HEK293 (cell line): ENCODE data around the gene PITHD1.

Experiments
- CTCF ChIA-PET: fragments of 350-600 bp; formaldehyde crosslinking; extraction: SDS; loops from one replicate; lab custom pipeline; 2021; ENCODE audit warnings: antibody characterized with exemption; lab: Yijun Ruan, JAX
- POLR2A ChIA-PET: fragments of 300-600 bp; formaldehyde crosslinking; extraction: SDS; loops from one replicate; lab custom pipeline; 2020; ENCODE audit warnings: antibody characterized with exemption, inconsistent platforms; lab: Yijun Ruan, JAX
- H3K27ac ChIP-seq: fragments of 200-500 bp; sonication (Bioruptor generic); 2 replicates; pipeline ENCODE4 v1.5.1; 2014; ENCODE audit warnings: low read depth, low read length, control low read depth, inconsistent platforms; ENCODE audit errors: extremely low read depth
- H3K36me3 ChIP-seq, 2 experiments: fragments of 200-500 bp in 1 of 2; sonication (Bioruptor generic) in 1 of 2; 1 replicate in 1 of 2; 2 replicates in 1 of 2; pipeline ENCODE4 v1.5.1; 2014 to 2017; ENCODE audit warnings: inconsistent platforms in 2 of 2, low read length in 2 of 2; ENCODE audit not compliant: control insufficient read depth in 2 of 2, insufficient read depth in 1 of 2
- H3K4me1 ChIP-seq: fragments of 200-500 bp; sonication (Bioruptor generic); 2 replicates; pipeline ENCODE4 v1.5.1; 2014; ENCODE audit warnings: mild to moderate bottlenecking, low read length, inconsistent platforms; ENCODE audit not compliant: control insufficient read depth, insufficient read depth
- H3K4me3 ChIP-seq: 2 replicates; pipeline ENCODE4 v1.5.1; 2011; ENCODE audit warnings: low read depth, mild to moderate bottlenecking, control low read depth, low read length, moderate library complexity
- H3K9me3 ChIP-seq: fragments of 200-500 bp; sonication (Bioruptor generic); 2 replicates; pipeline ENCODE4 v1.5.1; 2014; ENCODE audit warnings: low read depth, low read length, inconsistent platforms; ENCODE audit not compliant: control insufficient read depth, insufficient read depth
- GLIS1 ChIP-seq: fragments of 450-650 bp; formaldehyde crosslinking; IDR thresholded peaks from 2 replicates; pipeline ENCODE4 v1.5.1; 2016; ENCODE audit warnings: missing biosample characterization, missing genetic modification characterization
- IKZF3 ChIP-seq: fragments of 450-650 bp; IDR thresholded peaks from 2 replicates; pipeline ENCODE4 v1.5.0; 2018; ENCODE audit warnings: missing biosample characterization, mild to moderate bottlenecking, missing genetic modification characterization, moderate library complexity
- RBAK ChIP-seq: fragments of 450-650 bp; formaldehyde crosslinking; IDR thresholded peaks from 2 replicates; pipeline ENCODE4 v1.5.1; 2016; ENCODE audit warnings: missing biosample characterization, missing genetic modification characterization
- SP2 ChIP-seq: fragments of 450-650 bp; formaldehyde crosslinking; IDR thresholded peaks from 2 replicates; pipeline ENCODE4 v1.5.1; 2016; ENCODE audit warnings: missing biosample characterization, missing genetic modification characterization
- WT1 ChIP-seq: fragments of 450-650 bp; formaldehyde crosslinking; IDR thresholded peaks from 2 replicates; pipeline ENCODE4 v1.5.1; 2016; ENCODE audit warnings: missing biosample characterization, missing genetic modification characterization
- ZBTB10 ChIP-seq: fragments of 450-650 bp; formaldehyde crosslinking; IDR thresholded peaks from 2 replicates; pipeline ENCODE4 v1.5.1; 2016; ENCODE audit warnings: missing biosample characterization, missing genetic modification characterization
- ZBTB48 ChIP-seq: fragments of 450-650 bp; formaldehyde crosslinking; IDR thresholded peaks from 2 replicates; pipeline ENCODE4 v1.5.1; 2016; ENCODE audit warnings: missing biosample characterization, missing genetic modification characterization
- ZBTB8A ChIP-seq: fragments of 450-650 bp; formaldehyde crosslinking; IDR thresholded peaks from 2 replicates; pipeline ENCODE4 v1.5.1; 2016; ENCODE audit warnings: missing biosample characterization, missing genetic modification characterization
- ZFP3 ChIP-seq: fragments of 450-650 bp; formaldehyde crosslinking; IDR thresholded peaks from 2 replicates; pipeline ENCODE4 v1.5.1; 2016; ENCODE audit warnings: low read depth, missing biosample characterization, missing genetic modification characterization
- ZFP69B ChIP-seq: fragments of 450-650 bp; formaldehyde crosslinking; IDR thresholded peaks from 2 replicates; pipeline ENCODE4 v1.5.1; 2016; ENCODE audit warnings: missing biosample characterization, missing genetic modification characterization
- ZNF114 ChIP-seq: fragments of 450-650 bp; formaldehyde crosslinking; IDR thresholded peaks from 2 replicates; pipeline ENCODE4 v1.5.0; 2017; ENCODE audit warnings: missing biosample characterization, missing genetic modification characterization
- ZNF138 ChIP-seq: fragments of 450-650 bp; formaldehyde crosslinking; IDR thresholded peaks from 2 replicates; pipeline ENCODE4 v1.5.1; 2016; ENCODE audit warnings: missing biosample characterization, missing genetic modification characterization, borderline replicate concordance
- ZNF140 ChIP-seq: fragments of 450-650 bp; formaldehyde crosslinking; IDR thresholded peaks from 2 replicates; pipeline ENCODE4 v1.5.1; 2016; ENCODE audit warnings: missing biosample characterization, missing genetic modification characterization
- ZNF155 ChIP-seq: fragments of 450-650 bp; formaldehyde crosslinking; IDR thresholded peaks from 2 replicates; pipeline ENCODE4 v1.5.1; 2016; ENCODE audit warnings: missing biosample characterization, missing genetic modification characterization
- ZNF202 ChIP-seq: fragments of 450-650 bp; formaldehyde crosslinking; IDR thresholded peaks from 2 replicates; pipeline ENCODE4 v1.5.1; 2016; ENCODE audit warnings: missing biosample characterization, missing genetic modification characterization, borderline replicate concordance
- ZNF211 ChIP-seq: fragments of 450-650 bp; formaldehyde crosslinking; IDR thresholded peaks from 2 replicates; pipeline ENCODE4 v1.5.1; 2016; ENCODE audit warnings: low read depth, missing biosample characterization, missing genetic modification characterization
- ZNF24 ChIP-seq: fragments of 450-650 bp; formaldehyde crosslinking; IDR thresholded peaks from 2 replicates; pipeline ENCODE4 v1.5.1; 2016; ENCODE audit warnings: missing biosample characterization, missing genetic modification characterization
- ZNF280D ChIP-seq: fragments of 450-650 bp; formaldehyde crosslinking; IDR thresholded peaks from 2 replicates; pipeline ENCODE4 v1.5.1; 2016; ENCODE audit warnings: missing biosample characterization, missing genetic modification characterization
- ZNF311 ChIP-seq: fragments of 450-650 bp; formaldehyde crosslinking; IDR thresholded peaks from 2 replicates; pipeline ENCODE4 v1.5.1; 2017; ENCODE audit warnings: missing biosample characterization, missing genetic modification characterization, borderline replicate concordance
- ZNF341 ChIP-seq: fragments of 450-650 bp; formaldehyde crosslinking; IDR thresholded peaks from 2 replicates; pipeline ENCODE4; 2016; ENCODE audit warnings: low read depth, missing biosample characterization, missing genetic modification characterization
- ZNF624 ChIP-seq: fragments of 450-650 bp; formaldehyde crosslinking; IDR thresholded peaks from 2 replicates; pipeline ENCODE4 v1.5.1; 2017; ENCODE audit warnings: missing biosample characterization, missing genetic modification characterization
- ZNF645 ChIP-seq: fragments of 450-650 bp; formaldehyde crosslinking; IDR thresholded peaks from 2 replicates; pipeline ENCODE4; 2016; ENCODE audit warnings: missing biosample characterization, missing genetic modification characterization
- ZNF658 ChIP-seq: fragments of 450-650 bp; formaldehyde crosslinking; IDR thresholded peaks from 2 replicates; pipeline ENCODE4; 2016; ENCODE audit warnings: missing biosample characterization, missing genetic modification characterization
- TF ChIP-seq, protein P1 (sequence below): fragments of 450-650 bp; formaldehyde crosslinking; conservative IDR thresholded peaks from 2 replicates; pipeline ENCODE4 v1.5.1; 2016; ENCODE audit warnings: low read depth, missing biosample characterization, missing genetic modification characterization

Gene PITHD1

DNA sequence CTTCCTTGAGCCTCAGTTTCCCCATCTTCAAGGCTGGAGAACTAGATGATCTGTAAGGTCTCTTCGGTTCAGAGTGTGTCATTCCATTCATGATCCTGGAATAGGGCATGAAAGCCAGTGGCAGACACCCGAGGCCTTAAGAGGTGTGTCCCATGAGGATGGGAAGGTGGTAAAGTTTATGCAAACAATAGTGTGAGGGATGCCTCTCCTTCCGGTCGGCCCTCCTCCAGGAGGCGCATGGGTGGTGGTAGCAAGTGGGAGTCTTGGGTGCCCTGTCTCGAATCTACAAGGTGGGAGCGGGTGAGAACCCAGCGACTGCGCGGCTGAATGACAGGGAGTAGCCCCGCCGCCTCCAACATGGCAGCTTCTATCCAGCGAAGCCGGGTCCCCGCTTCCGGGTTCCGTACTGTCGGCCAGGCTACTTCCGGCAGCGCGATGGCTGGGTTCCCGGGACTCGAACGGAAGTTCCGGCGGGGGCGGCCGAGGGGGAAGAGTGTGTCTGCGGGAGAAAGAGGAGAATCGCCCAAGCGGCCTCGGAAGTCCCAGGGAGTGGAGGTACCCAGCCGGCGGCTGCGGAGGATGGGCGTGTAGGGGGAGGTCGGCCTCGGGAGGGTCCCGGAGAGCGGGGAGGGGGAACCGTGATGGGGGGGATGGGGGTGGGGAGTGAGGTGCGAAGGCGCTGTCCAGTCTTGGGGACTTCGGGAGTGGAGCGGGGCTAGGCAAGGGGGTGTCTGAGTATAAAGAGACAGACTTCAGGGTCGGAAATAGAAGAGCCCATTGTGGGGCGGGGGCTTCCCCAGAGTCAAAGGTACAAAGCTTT, 12.7 kb downstream of the PITHD1 start, which contains the start of gene LYPLA2 (continued):
- TF ChIP-seq ZBTB10 (tag by site-specific recombination): no peak
- no peak for TF ChIP-seq ZNF24 (tag by site-specific recombination)
- no peak for TF ChIP-seq ZNF155 (tag by site-specific recombination)
- no peak; the same call in 1 of the 2 replicates for TF ChIP-seq WT1 (tag by site-specific recombination)
- no peak for TF ChIP-seq ZNF211 (tag by site-specific recombination)
- no peak for TF ChIP-seq ZNF624 (tag by site-specific recombination)
- TF ChIP-seq ZNF280D (tag by site-specific recombination): no peak
- no peak for TF ChIP-seq ZFP3 (tag by site-specific recombination)
- TF ChIP-seq ZNF138 (tag by site-specific recombination): no peak
- no peak for TF ChIP-seq ZFP69B (tag by site-specific recombination)
- no peak for TF ChIP-seq ZNF645
- TF ChIP-seq ZNF202 (tag by site-specific recombination): no peak
- TF ChIP-seq IKZF3 (tag by site-specific recombination): no peak
- no peak for TF ChIP-seq ZNF658 (tag by site-specific recombination)
- TF ChIP-seq ZNF114 (tag by site-specific recombination): no peak
- TF ChIP-seq ZBTB8A (tag by site-specific recombination): peak; percentile 25; the same call in 1 of the 2 replicates
- TF ChIP-seq ZNF311 (tag by site-specific recombination): no peak

- H3K9me3 ChIP-seq: no peaks in the 10 kb centered on the region
- H3K27ac ChIP-seq: peak overlapping the region; percentile 20; the same call in 1 of the 2 replicates
- H3K4me3 ChIP-seq: peak overlapping the region; percentile 73
- ChIA-PET POLR2A (interaction anchor here (0.6 to 8.9 kb wide), 5 partner anchors 9 to 100 kb away, joined by 3 to 101 read pairs (median 6); partner anchors contain the start of genes GALE, PITHD1 and RPL11), CTCF (interaction anchor here (0.6 to 1.5 kb wide), 6 partner anchors 11 to 374 kb away, joined by 3 to 7 read pairs (median 4); no protein-coding TSS in a partner anchor)
- peaks cover 9% of the 10 kb centered on the region; the same call in 1 of the 2 replicates for H3K4me1 ChIP-seq
- H3K36me3 ChIP-seq: peaks cover 4 to 68% of the 10 kb centered on the region in 2 experiments
- peak; percentile 68 for TF ChIP-seq ZNF341
- TF ChIP-seq SP2 (tag by site-specific recombination): peak; percentile 64
- TF ChIP-seq RBAK (tag by site-specific recombination): no peak
- TF ChIP-seq ZNF140 (tag by site-specific recombination): no peak
- peak; percentile 35 for TF ChIP-seq ZBTB48
- TF ChIP-seq GLIS1 (tag by site-specific recombination): 0 out of 2 replicates have a peak, but pooled peaks have one; percentile 24
- TF ChIP-seq, protein P1, sequence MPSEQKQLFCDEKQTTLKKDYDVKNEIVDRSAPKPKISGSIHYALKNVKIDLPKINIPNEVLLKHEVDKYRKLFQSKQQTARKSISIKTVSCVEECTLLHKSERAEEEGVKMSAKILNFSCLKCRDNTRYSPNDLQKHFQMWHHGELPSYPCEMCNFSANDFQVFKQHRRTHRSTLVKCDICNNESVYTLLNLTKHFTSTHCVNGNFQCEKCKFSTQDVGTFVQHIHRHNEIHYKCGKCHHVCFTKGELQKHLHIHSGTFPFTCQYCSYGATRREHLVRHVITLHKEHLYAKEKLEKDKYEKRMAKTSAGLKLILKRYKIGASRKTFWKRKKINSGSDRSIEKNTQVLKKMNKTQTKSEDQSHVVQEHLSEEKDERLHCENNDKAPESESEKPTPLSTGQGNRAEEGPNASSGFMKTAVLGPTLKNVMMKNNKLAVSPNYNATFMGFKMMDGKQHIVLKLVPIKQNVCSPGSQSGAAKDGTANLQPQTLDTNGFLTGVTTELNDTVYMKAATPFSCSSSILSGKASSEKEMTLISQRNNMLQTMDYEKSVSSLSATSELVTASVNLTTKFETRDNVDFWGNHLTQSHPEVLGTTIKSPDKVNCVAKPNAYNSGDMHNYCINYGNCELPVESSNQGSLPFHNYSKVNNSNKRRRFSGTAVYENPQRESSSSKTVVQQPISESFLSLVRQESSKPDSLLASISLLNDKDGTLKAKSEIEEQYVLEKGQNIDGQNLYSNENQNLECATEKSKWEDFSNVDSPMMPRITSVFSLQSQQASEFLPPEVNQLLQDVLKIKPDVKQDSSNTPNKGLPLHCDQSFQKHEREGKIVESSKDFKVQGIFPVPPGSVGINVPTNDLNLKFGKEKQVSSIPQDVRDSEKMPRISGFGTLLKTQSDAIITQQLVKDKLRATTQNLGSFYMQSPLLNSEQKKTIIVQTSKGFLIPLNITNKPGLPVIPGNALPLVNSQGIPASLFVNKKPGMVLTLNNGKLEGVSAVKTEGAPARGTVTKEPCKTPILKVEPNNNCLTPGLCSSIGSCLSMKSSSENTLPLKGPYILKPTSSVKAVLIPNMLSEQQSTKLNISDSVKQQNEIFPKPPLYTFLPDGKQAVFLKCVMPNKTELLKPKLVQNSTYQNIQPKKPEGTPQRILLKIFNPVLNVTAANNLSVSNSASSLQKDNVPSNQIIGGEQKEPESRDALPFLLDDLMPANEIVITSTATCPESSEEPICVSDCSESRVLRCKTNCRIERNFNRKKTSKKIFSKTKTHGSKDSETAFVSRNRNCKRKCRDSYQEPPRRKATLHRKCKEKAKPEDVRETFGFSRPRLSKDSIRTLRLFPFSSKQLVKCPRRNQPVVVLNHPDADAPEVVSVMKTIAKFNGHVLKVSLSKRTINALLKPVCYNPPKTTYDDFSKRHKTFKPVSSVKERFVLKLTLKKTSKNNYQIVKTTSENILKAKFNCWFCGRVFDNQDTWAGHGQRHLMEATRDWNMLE (tag by site-specific recombination): no peak
Measured at GRCh38 chr1:23791516-23792047, 13.4 kb downstream of the PITHD1 start.
